Stimulated activated CD4-positive, alpha-beta T cell treated with anti-CD3 and anti-CD28 coated beads, TNF-alpha, amount 100 ng/mL, for 48 hours (primary cell): ENCODE results near the gene DOK1.

Experiments used
- DNase-seq, 3 donors: peaks; one replicate each; pipeline ENCODE4 v3.0.0-alpha.2; 2020; ENCODE audit warnings: low read depth in 3 of 3

DOK1 gene

GRCh38 chr2:74567881-74568280 lies 13.4 kb downstream of the DOK1 start:
- DNase-seq, result no peak

- no peak for DNase-seq
Measured at GRCh38 chr2:74569686-74570085, 15.2 kb downstream of the DOK1 start.

- DNase-seq, result no peak
Measured at GRCh38 chr2:74571058-74571457, 16.5 kb downstream of the DOK1 start.

DNA sequence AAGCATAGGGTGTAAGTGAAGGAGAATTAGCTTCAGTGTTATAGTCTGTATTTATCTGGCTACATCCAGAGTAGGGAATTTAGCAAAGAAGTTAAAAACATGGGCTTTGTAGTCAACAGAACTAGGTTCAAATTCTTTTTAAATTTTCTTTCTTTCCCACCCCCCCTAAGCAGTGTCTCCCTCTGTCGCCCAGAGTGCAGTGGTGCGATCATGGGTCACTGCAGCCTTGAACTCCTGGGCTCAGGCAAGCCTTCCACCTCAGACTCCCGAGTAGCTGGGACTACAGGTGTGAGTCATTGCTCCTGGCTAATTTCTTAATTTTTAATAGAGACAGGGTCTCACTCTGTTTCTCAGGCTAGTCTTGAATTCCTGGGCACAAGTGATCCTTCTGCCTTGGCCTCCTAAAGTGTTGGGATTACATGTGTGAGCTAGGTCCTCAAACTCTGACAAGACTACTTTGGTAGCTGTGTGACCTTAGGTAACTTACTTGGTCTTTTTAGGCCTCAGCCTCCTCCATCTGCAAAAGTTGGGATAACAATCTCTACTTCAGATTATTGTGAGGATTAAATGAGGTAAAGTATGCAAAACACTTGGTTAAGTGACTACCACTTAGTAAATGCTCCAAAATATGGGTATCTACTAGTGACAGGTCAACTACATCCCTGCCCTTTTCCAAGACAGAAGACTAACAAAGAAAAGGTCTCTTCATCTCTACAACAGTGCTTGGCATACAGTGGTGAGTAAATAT lies 17.8 kb downstream of the DOK1 start:
- DNase-seq, result no peak

DNA sequence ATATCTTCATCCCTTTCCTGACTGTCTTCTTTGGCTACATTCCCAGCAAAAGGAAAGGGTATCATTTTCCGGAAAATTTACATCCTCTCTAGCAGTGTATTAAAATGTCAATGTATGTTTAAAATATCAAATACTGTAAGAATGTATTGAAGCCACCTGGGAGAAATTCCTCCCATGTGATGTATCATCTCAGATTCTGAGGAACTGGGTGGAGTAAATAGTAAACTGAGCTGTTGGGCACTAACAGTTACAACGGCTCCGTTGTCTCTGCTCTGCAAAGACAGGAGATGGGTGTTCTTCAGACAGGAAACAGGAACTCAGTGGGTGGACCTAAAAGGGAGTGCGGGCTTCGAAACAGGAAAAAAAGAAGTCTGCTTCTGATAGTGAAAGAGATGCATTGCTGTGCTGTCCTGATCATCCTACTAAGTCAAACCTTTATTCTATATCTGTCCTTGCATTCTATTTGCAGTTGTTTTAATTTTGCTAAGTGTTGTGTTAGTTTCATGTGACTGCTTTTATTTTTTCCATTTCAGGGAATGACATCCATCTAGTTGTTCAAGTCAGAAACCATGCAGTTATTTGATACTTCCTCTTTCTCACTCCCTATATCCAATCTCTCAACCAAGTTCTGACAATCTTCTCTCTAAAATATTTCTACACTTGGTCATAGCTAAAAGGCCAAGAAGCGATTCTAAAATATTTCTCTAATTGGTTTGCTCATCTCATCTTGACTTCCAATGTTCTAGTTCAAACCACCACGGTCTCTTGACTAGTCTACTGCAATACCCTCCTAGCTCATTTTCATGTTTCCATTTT lies 19.4 kb downstream of the DOK1 start:
- no peak for DNase-seq

- no peak for DNase-seq
Measured at GRCh38 chr2:74575320-74575719, 20.8 kb downstream of the DOK1 start.

GRCh38 chr2:74576211-74576862 lies 21.8 kb downstream of the DOK1 start:
- no peak for DNase-seq

DNA sequence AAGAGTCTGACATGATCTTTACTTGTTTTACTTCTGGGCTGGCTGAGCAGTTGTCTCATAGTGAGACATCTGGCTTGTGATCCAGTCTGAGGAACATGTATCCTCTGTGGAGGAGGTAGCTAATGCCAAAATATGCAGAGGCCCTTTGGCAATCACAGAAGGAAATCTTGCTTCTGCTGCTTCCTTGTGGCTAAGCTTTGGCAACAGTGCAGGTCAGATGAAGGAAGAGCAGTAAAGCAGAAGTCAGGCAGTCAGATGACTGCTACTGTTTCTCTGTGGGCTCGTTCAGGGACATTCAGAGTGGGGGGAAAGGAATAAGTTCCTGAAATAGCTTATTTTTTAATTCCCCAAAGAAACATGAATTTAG lies 22.3 kb downstream of the DOK1 start:
- no peak for DNase-seq

DNA sequence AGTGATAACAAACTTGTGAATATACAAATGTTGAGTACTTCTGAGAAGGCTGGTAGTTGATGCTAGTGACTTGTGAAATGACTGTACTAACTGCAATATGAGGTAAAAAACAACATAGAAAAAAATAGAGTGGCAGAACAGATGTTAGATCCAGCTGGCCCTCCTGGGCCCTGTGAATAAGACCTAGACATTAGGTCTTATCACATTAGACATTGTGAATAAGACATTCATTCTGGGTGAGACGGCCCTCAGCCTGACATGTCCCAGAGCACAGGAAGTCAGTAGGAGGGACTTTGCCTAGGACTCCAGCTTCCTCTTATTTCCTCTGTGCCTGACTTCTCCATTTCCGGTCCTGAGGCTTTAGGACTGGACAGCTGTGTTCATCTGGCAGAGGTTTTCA lies 22.9 kb downstream of the DOK1 start:
- DNase-seq, result no peak

GRCh38 chr2:74578408-74578807 lies 23.9 kb downstream of the DOK1 start:
- DNase-seq, result no peak

DNA sequence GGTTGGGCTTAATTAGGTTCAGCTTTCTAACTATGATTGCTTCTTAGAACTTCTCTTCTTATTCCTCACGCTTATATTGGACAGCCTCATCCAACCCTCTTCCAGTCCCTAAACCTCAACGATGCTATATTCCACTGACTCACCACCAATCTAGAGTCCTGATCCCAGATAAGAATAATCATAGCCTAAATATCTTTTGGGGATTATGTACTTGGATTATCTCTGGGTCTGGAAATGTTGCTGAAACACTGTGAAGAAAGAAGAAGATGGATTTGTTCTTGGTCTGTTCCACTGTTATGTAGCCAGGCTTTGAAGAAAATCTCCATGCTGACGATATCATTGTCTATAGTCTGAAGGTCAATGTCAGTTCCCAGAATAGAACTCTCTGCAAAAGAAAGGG lies 26.9 kb downstream of the DOK1 start:
- no peak for DNase-seq

DNA sequence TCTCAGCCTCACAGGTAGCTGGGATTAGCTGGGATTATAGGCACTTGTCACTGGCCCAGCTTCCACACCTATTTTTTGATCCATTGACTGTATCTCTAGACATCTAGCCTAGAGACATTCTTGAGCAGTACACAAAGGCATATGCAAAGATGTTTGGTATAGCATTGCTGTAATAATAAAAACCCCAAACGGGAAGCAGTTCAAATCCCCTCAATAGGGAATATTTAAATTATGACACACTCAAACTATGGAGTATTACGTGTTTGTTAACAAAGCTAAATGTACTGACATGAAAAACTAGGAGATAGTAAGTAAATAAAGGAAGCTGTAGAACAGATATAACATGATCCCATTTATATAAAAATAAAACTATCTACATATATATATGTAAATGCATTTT lies 27.7 kb downstream of the DOK1 start:
- no peak for DNase-seq

DNA sequence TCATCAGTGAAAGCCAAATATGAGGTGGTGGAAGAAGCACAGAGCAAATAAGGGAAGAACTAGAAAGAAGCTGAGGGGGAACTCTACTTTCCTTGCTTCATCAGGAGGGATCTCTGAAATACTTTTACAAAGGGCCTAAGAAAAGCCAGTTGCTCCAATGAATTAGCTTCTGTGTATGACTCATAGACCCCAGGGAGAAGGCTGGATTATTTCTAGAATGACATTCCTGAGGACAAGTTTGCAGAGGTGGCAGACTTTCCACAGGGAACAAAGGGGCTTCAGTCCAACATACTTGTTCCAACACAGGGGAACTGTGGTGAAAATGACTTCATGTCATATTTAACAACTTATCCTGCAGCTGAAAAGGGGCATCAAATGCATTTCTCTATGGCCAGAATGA lies 29.0 kb downstream of the DOK1 start:
- no peak for DNase-seq

DNA sequence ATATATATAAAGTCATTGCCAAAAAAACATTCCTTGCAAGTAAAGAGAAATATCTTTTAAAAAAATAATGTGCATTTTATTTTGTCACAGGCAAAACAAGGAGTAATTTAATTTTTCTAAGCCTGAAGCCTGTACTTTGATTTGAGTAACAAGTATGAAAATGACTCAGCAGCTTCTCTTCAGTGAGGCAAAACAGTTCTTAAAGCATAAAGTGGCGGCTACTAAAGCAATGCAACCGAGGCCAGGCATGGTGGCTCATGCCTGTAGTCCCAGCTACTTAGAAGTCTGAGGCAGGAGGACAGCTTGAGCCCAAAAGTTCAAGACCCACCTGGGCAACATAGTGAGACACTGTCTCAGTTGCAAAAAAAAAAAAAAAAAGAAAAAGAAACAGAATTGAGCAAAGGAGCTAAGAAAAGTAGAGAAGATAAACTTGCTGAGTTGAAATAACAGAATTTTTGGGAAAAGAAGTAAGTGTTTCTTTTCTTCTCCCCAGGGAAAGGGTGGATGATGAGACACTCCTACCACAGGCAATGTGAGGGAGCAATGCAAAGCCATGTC lies 29.6 kb downstream of the DOK1 start:
- no peak for DNase-seq

- no peak for DNase-seq
Measured at GRCh38 chr2:74585406-74586185, 31.1 kb downstream of the DOK1 start.

- peak in 2 of 3 donors; percentile 15 to 16 for DNase-seq
Measured at GRCh38 chr2:74587664-74588277, 33.3 kb downstream of the DOK1 start.

DNA sequence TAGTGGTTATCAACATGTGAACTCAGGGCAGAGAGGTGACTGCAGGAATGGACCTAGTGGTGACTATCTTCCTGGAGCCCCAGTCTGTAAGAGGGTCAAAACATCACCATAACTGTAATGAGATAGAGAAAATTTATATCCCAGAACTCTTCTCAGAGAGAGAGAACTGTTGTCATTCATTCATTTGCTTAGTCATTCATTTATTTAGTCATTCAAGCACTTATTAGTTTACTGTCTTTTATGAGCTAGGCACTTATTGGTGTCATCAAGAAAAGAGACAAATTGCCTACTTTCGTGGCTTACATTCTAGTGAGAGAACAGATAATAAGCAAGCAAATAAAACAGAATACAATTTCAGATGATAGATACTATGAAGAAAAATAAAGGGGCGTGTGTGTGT lies 34.1 kb downstream of the DOK1 start:
- DNase-seq, result no peak

- no peak for DNase-seq
Measured at GRCh38 chr2:74593826-74594772, 39.6 kb downstream of the DOK1 start.

DNA sequence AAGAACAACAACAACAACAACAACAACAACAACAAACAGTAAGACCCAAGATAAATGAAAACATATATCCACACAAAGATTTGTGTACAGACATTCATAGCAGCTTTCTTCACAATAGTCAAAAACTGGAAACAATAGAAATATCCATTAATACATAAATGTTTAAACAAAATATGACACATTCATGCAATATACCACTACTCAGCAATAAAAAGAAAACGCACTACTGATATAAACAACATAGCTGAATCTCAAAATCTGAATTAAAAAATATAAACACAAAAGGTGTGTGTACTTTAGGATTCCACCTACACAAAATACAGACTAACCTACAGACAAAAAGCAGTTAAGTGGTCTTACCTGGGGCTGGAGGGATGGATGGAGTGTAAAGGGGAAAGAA lies 42.1 kb downstream of the DOK1 start:
- no peak for DNase-seq

- no peak for DNase-seq
Measured at GRCh38 chr2:74597410-74597809, 42.9 kb downstream of the DOK1 start.
